NOMO-1 (cell line): ENCODE results near the gene PCDHB14.
"Not testable (repeated sequence)": the region's sequence is repeated elsewhere in the genome, so short reads cannot be mapped to it uniquely, and the experiment has no call there.

Experiments
- DNase-seq, 2 experiments: peaks; one replicate each; lab custom pipeline; 2025; ENCODE audit not compliant: unreplicated experiment in 2 of 2; lab: John Stamatoyannopoulos, UW

PCDHB14 gene

GRCh38 chr5:141223112-141223783 is at the start of gene PCDHB14:
Gene PCDHB14, plus strand, starts transcription at chr5:141223343. Its CDS starts 163 bp downstream, at chr5:141223506.
- DNase-seq = peak; percentile 14 to 47

DNA sequence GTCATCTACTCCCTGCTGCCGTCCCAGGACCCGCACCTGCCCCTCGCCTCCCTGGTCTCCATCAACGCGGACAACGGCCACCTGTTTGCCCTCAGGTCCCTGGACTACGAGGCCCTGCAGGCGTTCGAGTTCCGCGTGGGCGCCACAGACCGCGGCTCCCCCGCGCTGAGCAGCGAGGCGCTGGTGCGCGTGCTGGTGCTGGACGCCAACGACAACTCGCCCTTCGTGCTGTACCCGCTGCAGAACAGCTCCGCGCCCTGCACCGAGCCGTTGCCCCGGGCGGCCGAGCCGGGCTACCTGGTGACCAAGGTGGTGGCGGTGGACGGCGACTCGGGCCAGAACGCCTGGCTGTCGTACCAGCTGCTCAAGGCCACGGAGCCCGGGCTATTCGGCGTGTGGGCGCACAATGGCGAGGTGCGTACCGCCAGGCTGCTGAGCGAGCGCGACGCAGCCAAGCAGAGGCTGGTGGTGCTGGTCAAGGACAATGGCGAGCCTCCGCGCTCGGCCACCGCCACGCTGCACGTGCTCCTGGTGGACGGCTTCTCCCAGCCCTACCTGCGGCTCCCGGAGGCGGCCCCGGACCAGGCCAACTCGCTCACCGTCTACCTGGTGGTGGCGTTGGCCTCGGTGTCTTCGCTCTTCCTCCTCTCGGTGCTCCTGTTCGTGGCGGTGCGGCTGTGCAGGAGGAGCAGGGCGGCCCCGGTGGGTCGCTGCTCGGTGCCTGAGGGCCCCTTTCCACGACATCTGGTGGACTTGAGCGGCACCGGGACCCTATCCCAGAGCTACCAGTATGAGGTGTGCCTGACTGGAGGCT is 48.6 kb upstream of the PCDHB14 start:
- not testable (repeated sequence) for DNase-seq

DNA sequence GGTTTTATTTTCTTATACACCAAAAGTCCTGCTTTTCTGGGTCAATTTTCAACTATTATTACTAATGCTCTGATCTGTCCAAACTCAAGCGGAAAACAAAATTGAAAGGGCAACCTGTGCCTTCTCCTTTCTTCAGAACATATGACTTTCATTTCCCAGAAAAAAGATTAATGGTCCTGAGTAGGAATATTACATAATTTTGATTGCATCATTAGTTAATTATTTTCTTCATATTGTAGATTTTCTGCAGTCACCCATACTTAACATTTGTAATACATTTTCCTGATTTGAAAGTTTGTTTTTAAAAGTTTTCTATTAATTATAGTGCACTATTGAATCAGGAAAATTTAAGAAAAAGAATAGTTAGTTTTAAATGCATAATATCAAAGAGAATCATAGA is 47.2 kb upstream of the PCDHB14 start:
- no peak for DNase-seq

DNA sequence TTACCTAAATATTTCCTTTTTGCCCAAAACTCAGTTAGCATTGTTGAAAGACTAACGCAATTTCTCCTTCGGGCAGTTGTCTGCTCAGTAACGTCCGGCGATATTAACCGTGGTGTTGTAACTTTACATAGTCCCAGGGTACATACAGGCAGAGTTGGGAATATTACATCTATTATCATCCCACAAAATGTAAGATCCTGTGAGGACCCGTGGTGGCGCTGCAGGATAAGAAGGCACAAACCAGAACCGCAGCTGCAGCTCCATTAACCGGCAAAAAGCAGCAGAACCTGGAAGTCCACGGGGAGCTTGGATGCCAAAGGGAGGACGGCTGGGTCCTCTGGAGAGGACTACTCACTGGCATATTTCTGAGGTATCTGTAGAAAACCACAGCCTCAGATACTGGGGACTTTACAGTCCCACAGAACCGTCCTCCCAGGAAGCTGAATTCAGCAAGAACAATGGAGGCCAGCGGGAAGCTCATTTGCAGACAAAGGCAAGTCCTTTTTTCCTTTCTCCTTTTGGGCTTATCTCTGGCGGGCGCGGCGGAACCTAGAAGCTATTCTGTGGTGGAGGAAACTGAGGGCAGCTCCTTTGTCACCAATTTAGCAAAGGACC is 45.5 kb upstream of the PCDHB14 start, which contains the start of gene PCDHB8:
Gene PCDHB8 (plus strand): TSS at position 214 of the 615 bp plus-strand sequence. CDS start 245 bp downstream, at position 459.
- not testable (repeated sequence) for DNase-seq

GRCh38 chr5:141179371-141179770 is 43.8 kb upstream of the PCDHB14 start:
- DNase-seq = not testable (repeated sequence)

DNA sequence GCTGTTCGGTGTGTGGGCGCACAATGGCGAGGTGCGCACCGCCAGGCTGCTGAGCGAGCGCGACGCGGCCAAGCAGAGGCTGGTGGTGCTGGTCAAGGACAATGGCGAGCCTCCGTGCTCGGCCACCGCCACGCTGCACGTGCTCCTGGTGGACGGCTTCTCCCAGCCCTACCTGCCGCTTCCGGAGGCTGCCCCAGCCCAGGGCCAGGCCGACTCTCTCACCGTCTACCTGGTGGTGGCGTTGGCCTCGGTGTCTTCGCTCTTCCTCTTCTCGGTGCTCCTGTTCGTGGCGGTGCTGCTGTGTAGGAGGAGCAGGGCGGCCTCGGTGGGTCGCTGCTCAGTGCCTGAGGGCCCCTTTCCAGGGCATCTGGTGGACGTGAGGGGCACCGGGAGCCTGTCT is 43.3 kb upstream of the PCDHB14 start:
- not testable (repeated sequence) for DNase-seq

DNA sequence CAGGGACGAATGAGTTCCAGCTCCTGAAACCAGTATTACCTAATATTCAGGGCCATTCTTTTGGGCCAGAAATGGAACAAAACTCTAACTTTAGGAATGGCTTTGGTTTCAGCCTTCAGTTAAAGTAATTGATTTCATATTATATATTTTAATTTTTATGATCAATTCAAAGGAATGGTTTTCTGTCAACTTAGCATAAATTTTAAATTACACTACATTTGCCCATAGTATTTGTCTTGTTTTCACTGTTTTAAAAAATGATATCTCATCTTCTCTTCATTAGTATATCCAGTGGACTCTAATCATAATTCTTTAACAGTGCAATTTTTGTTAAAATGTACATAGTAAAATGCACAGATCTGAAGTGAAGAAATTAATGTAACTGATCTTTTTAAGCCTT is 42.8 kb upstream of the PCDHB14 start:
- no peak for DNase-seq

GRCh38 chr5:141182248-141182647 is 40.9 kb upstream of the PCDHB14 start, which contains the start of gene PCDHB16:
Gene PCDHB16, plus strand, starts transcription at chr5:141182387. Its CDS starts 173 bp downstream, at chr5:141182560.
- no peak for DNase-seq

DNA sequence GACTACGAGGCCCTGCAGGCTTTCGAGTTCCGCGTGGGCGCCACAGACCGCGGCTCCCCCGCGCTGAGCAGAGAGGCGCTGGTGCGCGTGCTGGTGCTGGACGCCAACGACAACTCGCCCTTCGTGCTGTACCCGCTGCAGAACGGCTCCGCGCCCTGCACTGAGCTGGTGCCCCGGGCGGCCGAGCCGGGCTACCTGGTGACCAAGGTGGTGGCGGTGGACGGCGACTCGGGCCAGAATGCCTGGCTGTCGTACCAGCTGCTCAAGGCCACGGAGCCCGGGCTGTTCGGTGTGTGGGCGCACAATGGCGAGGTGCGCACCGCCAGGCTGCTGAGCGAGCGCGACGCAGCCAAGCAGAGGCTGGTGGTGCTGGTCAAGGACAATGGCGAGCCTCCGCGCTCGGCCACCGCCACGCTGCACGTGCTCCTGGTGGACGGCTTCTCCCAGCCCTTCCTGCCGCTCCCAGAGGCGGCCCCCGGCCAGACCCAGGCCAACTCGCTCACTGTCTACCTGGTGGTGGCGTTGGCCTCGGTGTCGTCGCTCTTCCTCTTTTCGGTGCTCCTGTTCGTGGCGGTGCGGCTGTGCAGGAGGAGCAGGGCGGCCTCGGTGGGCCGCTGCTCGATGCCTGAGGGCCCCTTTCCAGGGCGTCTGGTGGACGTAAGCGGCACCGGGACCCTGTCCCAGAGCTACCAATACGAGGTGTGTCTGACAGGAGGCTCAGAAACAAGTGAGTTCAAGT is 38.9 kb upstream of the PCDHB14 start:
- not testable (repeated sequence) for DNase-seq

- no peak for DNase-seq
These were observed 36.1 kb upstream of the PCDHB14 start, which contains the start of gene PCDHB9 for GRCh38 chr5:141186897-141187512. Gene PCDHB9, plus strand, starts transcription at chr5:141187161. Its CDS starts 158 bp downstream, at chr5:141187319.

DNA sequence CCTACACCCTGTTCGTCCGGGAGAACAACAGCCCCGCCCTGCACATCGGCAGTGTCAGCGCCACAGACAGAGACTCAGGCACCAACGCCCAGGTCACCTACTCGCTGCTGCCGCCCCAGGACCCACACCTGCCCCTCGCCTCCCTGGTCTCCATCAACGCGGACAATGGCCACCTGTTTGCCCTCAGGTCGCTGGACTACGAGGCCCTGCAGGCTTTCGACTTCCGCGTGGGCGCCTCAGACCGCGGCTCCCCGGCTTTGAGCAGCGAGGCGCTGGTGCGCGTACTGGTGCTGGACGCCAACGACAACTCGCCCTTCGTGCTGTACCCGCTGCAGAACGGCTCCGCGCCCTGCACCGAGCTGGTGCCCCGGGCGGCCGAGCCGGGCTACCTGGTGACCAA is 34.5 kb upstream of the PCDHB14 start:
- DNase-seq = not testable (repeated sequence)

DNA sequence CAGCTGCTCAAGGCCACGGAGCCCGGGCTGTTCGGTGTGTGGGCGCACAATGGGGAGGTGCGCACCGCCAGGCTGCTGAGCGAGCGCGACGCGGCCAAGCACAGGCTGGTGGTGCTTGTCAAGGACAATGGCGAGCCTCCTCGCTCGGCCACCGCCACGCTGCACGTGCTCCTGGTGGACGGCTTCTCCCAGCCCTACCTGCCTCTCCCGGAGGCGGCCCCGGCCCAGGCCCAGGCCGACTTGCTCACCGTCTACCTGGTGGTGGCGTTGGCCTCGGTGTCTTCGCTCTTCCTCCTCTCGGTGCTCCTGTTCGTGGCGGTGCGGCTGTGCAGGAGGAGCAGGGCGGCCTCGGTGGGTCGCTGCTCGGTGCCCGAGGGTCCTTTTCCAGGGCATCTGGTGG is 34.0 kb upstream of the PCDHB14 start:
- not testable (repeated sequence) for DNase-seq

GRCh38 chr5:141192110-141192725 is 30.9 kb upstream of the PCDHB14 start, which contains the start of gene PCDHB10:
Gene PCDHB10, plus strand, starts transcription at chr5:141192353. Its CDS starts 200 bp downstream, at chr5:141192553.
- no peak for DNase-seq

DNA sequence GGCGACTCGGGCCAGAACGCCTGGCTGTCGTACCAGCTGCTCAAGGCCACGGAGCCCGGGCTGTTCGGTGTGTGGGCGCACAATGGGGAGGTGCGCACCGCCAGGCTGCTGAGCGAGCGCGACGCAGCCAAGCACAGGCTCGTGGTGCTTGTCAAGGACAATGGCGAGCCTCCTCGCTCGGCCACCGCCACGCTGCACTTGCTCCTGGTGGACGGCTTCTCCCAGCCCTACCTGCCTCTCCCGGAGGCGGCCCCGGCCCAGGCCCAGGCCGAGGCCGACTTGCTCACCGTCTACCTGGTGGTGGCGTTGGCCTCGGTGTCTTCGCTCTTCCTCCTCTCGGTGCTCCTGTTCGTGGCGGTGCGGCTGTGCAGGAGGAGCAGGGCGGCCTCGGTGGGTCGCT is 28.8 kb upstream of the PCDHB14 start:
- DNase-seq = not testable (repeated sequence)

DNA sequence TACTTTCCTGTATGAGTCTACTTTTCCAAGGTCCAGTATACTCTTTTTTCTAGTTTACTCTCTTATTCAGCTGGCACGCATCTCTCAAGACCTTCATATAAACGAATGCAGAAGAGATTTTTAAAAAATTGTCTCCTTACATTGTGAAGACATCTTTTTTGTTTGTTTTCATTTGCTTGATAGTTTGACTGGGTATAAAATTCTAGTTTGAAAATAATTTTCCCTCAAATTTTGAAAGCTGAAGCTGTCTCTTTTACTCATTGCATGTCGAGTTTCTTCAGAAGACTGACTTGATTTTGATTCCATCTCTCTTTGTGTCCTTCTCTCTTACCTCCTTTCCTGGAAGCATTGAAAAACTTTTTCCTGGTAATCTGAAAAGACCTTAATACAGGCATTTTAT is 26.8 kb upstream of the PCDHB14 start:
- no peak for DNase-seq

DNA sequence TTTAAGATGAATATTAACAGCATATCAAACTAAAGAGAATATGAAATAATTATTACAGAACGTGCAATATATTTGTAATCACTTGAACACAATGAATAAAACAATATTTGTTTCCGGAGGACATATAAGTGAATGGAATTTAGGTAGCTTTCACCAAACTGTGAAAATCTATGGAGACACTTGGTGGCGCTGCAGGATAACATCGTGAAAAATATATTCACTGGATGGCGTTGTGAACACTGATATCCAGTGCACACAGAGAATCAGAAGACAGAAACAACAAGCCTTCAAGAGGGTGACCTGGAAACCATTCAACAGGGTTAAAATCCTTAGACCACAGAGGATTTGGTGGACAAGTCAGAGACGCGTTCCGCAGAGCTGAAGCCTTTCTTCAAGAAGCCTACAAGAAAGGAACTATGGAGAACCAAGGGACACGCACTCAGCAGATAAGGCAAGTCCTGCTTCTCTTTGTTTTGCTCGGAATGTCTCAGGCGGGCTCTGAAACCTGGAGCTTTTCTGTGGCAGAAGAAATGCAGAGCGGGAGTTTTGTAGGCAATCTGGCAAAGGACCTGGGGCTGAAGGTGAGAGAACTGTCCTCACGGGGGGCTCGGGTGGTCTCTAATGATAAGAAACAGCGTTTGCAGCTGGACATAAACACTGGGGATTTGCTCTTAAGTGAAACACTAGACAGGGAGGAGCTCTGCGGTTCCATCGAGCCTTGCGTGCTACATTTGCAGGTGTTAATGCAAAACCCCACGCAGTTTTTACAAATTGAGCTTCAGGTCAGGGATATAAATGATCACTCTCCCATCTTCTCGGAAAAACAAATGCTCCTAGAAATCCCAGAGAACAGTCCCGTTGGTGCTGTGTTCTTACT is 23.5 kb upstream of the PCDHB14 start, which contains the start of gene PCDHB11:
Gene PCDHB11 (plus strand): TSS at position 269 of the 877 bp plus-strand sequence. CDS start 148 bp downstream, at position 417.
- peak in 1 of 2 experiments; percentile 10 for DNase-seq

DNA sequence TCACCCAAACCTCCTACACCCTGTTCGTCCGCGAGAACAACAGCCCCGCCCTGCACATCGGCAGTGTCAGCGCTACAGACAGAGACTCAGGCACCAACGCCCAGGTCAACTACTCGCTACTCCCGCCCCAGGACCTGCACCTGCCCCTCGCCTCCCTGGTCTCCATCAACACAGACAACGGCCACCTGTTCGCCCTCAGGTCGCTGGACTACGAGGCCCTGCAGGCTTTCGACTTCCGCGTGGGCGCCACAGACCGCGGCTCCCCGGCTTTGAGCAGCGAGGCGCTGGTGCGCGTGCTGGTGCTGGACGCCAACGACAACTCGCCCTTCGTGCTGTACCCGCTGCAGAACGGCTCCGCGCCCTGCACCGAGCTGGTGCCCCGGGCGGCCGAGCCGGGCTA is 22.0 kb upstream of the PCDHB14 start:
- not testable (repeated sequence) for DNase-seq

DNA sequence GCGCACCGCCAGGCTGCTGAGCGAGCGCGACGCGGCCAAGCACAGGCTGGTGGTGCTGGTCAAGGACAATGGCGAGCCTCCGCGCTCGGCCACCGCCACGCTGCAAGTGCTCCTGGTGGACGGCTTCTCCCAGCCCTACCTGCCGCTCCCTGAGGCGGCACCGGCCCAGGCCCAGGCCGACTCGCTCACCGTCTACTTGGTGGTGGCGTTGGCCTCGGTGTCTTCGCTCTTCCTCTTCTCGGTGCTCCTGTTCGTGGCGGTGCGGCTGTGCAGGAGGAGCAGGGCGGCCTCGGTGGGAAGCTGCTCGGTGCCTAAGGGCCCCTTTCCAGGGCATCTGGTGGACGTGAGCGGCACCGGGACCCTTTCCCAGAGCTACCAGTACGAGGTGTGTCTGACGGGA is 21.5 kb upstream of the PCDHB14 start:
- DNase-seq = not testable (repeated sequence)
